ENCODE data around the gene GNL2.

DNA sequence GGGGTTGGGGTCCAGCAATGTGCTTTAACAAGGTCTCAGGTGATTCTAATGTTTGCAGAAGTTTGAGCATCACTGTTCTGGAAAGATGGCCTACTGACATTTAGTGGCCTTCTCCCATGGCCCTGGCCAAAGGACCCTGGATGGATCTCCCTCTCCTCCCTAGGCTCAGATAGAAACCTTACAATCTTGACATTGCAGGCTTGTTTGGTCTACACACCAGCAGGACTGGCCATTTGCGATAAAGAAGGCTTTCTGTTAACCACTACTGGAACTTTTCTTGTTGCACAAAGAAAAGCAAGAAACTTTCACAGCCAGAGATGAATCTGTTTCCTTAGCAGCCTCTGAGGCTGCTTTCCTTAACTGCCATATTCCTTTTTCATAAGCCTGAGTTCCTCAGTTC, 32.8 kb downstream of the GNL2 start:
- TF ChIP-seq, protein P1, sequence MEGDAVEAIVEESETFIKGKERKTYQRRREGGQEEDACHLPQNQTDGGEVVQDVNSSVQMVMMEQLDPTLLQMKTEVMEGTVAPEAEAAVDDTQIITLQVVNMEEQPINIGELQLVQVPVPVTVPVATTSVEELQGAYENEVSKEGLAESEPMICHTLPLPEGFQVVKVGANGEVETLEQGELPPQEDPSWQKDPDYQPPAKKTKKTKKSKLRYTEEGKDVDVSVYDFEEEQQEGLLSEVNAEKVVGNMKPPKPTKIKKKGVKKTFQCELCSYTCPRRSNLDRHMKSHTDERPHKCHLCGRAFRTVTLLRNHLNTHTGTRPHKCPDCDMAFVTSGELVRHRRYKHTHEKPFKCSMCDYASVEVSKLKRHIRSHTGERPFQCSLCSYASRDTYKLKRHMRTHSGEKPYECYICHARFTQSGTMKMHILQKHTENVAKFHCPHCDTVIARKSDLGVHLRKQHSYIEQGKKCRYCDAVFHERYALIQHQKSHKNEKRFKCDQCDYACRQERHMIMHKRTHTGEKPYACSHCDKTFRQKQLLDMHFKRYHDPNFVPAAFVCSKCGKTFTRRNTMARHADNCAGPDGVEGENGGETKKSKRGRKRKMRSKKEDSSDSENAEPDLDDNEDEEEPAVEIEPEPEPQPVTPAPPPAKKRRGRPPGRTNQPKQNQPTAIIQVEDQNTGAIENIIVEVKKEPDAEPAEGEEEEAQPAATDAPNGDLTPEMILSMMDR (IDR thresholded peaks at IDR 0.05; ENCODE audit: low read length) = no peak
- no peak for TF ChIP-seq EZH2 (IDR thresholded peaks at IDR 0.05; ENCODE audit: borderline replicate concordance, low read length)
